CD14-positive monocyte (primary cell): Measurements from ENCODE around the gene CDKAL1. TPM values are rescaled to one million over a fixed set of nuclear protein-coding genes. Genes with fewer than 3 reads are reported as not detected.

ENCODE experiments used
- DNase-seq, 3 donors: peaks; one replicate each; pipeline ENCODE4 v3.0.0-alpha.2; 2011 to 2022
- H2AFZ ChIP-seq: 2 replicates; pipeline ENCODE4 v1.6.0; 2012; ENCODE audit warnings: mild to moderate bottlenecking, low read depth, low read length, inconsistent platforms; ENCODE audit not compliant: insufficient read depth, poor library complexity, severe bottlenecking
- H3K27ac ChIP-seq, 2 donors: 1 replicate in 1 of 2; 2 replicates in 1 of 2; pipeline ENCODE4 v1.5.1; 2012 to 2013; ENCODE audit warnings: low read length in 2 of 2, control low read depth in 1 of 2, inconsistent platforms in 1 of 2, low read depth in 1 of 2, mild to moderate bottlenecking in 1 of 2
- H3K27me3 ChIP-seq, 2 donors: one replicate each; pipeline versions ENCODE4 v1.6.0 to v1.6.1; 2011 to 2013; ENCODE audit warnings: low read length in 2 of 2; ENCODE audit not compliant: control insufficient read depth in 2 of 2, insufficient read depth in 2 of 2
- H3K36me3 ChIP-seq, 2 donors: replicated peaks in 1 of 2; 1 replicate in 1 of 2; 2 replicates in 1 of 2; pipeline versions ENCODE4 v1.5.1 to v1.6.1; 2012 to 2013; ENCODE audit warnings: low read length in 2 of 2, control low read depth in 1 of 2, inconsistent platforms in 1 of 2, mild to moderate bottlenecking in 1 of 2; ENCODE audit not compliant: insufficient read depth in 2 of 2, control insufficient read depth in 1 of 2
- H3K4me1 ChIP-seq, 2 donors: 1 replicate in 1 of 2; 2 replicates in 1 of 2; pipeline versions ENCODE4 v1.5.1 to v1.6.1; 2012 to 2013; ENCODE audit warnings: low read length in 2 of 2, control low read depth in 1 of 2, inconsistent platforms in 1 of 2, mild to moderate bottlenecking in 1 of 2, moderate library complexity in 1 of 2; ENCODE audit not compliant: insufficient read depth in 2 of 2, control insufficient read depth in 1 of 2
- H3K4me2 ChIP-seq: replicated peaks from 2 replicates; pipeline ENCODE3; 2012; ENCODE audit warnings: low read length, moderate library complexity, mild to moderate bottlenecking; ENCODE audit not compliant: poor library complexity, severe bottlenecking; ENCODE audit errors: extremely low read depth
- H3K4me3 ChIP-seq, 3 experiments: fragments of 200-600 bp in 1 of 3; sonication (generic) in 1 of 3; replicated peaks in 1 of 3; 1 replicate in 2 of 3; 2 replicates in 1 of 3; pipeline ENCODE4 v1.5.1; 2011 to 2013; ENCODE audit warnings: low read length in 3 of 3, mild to moderate bottlenecking in 3 of 3, control low read depth in 2 of 3, low read depth in 2 of 3, inconsistent platforms in 1 of 3, moderate library complexity in 1 of 3
- H3K79me2 ChIP-seq: 2 replicates; pipeline ENCODE4 v1.6.0; 2012; ENCODE audit warnings: mild to moderate bottlenecking, control low read depth, inconsistent platforms, low read length, moderate library complexity; ENCODE audit not compliant: insufficient read depth
- H3K9ac ChIP-seq: 2 replicates; pipeline ENCODE4 v1.6.0; 2017; ENCODE audit warnings: low read length, mild to moderate bottlenecking; ENCODE audit not compliant: insufficient read depth, poor library complexity, severe bottlenecking
- H3K9me3 ChIP-seq, 2 donors: replicated peaks in 1 of 2; 1 replicate in 1 of 2; 2 replicates in 1 of 2; pipeline versions ENCODE4 v1.5.1 to v1.6.1; 2012 to 2013; ENCODE audit warnings: low read length in 2 of 2, control low read depth in 1 of 2; ENCODE audit not compliant: control insufficient read depth in 1 of 2, insufficient read depth in 1 of 2
- H4K20me1 ChIP-seq: 2 replicates; pipeline ENCODE4 v1.6.0; 2012; ENCODE audit warnings: mild to moderate bottlenecking, low read length, control low read depth, moderate library complexity; ENCODE audit not compliant: insufficient read depth
- H3K27ac Mint-ChIP-seq, 7 donors: one replicate each; pipeline ENCODE4 v1.8.0; 2020; ENCODE audit warnings: mild to moderate bottlenecking in 7 of 7, mixed read lengths in 7 of 7, moderate library complexity in 6 of 7, inconsistent platforms in 2 of 7
- H3K27me3 Mint-ChIP-seq, 3 donors: one replicate each; pipeline ENCODE4 v1.8.0; 2021 to 2022; ENCODE audit warnings: low read depth in 3 of 3, mild to moderate bottlenecking in 3 of 3, mixed read lengths in 3 of 3, moderate library complexity in 3 of 3, inconsistent platforms in 1 of 3
- H3K36me3 Mint-ChIP-seq, 2 donors: one replicate each; pipeline ENCODE4 v1.8.0; 2020; ENCODE audit warnings: mixed read lengths in 2 of 2, inconsistent platforms in 1 of 2, mild to moderate bottlenecking in 1 of 2
- H3K4me1 Mint-ChIP-seq: one replicate; pipeline ENCODE4 v1.8.0; 2020; ENCODE audit warnings: mild to moderate bottlenecking, mixed read lengths
- H3K4me3 Mint-ChIP-seq, 2 donors: one replicate each; pipeline ENCODE4 v1.8.0; 2020; ENCODE audit warnings: mild to moderate bottlenecking in 2 of 2, mixed read lengths in 2 of 2, moderate library complexity in 1 of 2
- H3K9me3 Mint-ChIP-seq, 7 donors: one replicate each; pipeline ENCODE4 v1.8.0; 2020 to 2022; ENCODE audit warnings: mixed read lengths in 7 of 7, mild to moderate bottlenecking in 6 of 7, moderate library complexity in 6 of 7, inconsistent platforms in 2 of 7
- WGBS: methylation state at CpG from one replicate; pipeline ENCODE4 v1.1.5; 2013; ENCODE audit warnings: missing lambda C conversion rate; ENCODE audit not compliant: insufficient coverage; 5-methylcytosine and 5-hydroxymethylcytosine counted together
- intact Hi-C, 2 donors: fragments of 100-400 bp; cut with micrococcal nuclease; formaldehyde crosslinking; loops; one replicate each; pipeline versions ENCODE4 v1.15.0 to v1.15.1; 2023
- polyA plus RNA-seq, 3 donors: library from polyadenylated mRNA; depleted of rRNA in 1 of 3; unstranded in 2 of 3; stranded (reverse) in 1 of 3; fragments of 300-500 nt in 2 of 3; fragments of >200 nt in 1 of 3; fragmentation: Illumina TruSeq in 2 of 3; gene quantifications; 1 replicate in 2 of 3; 2 replicates in 1 of 3; pipeline ENCODE4 v1.2.3, GENCODE V29; 2012 to 2021
- TF ChIP-seq, protein P1 (sequence below): fragments of 200-600 bp; IDR thresholded peaks from one replicate; pipeline ENCODE4 v1.8.0; 2022; ENCODE audit warnings: antibody characterized with exemption, mild to moderate bottlenecking

Gene CDKAL1
- polyA plus RNA-seq, 3 donors: 3.2 to 12.4 (median 8.3) TPM

DNA sequence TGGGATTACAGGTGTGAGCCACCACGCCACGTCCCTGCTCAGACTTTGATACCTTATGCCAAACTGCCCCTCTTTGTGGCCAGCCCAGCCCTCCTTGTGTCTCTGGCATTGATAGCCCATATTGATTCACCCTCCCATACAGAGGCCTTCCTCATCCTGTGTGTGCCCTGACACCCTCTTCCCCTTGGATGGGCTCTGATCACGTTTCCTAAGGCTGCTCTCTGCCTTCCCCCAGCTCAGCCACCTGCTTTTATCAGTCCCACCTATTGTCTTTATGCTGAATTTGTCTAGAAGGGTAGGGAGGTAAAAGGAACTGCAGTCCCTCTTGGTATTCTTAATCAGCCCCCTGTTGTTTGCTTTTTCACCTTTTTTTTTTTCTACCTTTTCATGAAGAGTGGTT lies 95.9 kb downstream of the CDKAL1 start:
- Histone ChIP-seq H3K27me3 (no peaks in the 10 kb centered on the region), H3K4me1 (no peaks in the 10 kb centered on the region), H2AFZ (no peak overlapping the region), H3K79me2 (no peaks in the 10 kb centered on the region), H3K4me2 (no peak overlapping the region), H3K9ac (no peak overlapping the region), H4K20me1 (no peaks in the 10 kb centered on the region), H3K27ac (no peak overlapping the region), H3K9me3 (no peaks in the 10 kb centered on the region), H3K4me3 (no peak overlapping the region), H3K36me3 (peaks cover 0 to 2% of the 10 kb centered on the region in 2 donors)
- Mint-ChIP-seq H3K27me3 (no peaks in the 10 kb centered on the region), H3K4me3 (no peak overlapping the region), H3K36me3 (peaks cover 8 to 13% of the 10 kb centered on the region in 2 donors), H3K9me3 (peaks cover 0 to 2% (median 0%) of the 10 kb centered on the region in 7 donors), H3K27ac (no peak overlapping the region), H3K4me1 (peaks cover 3% of the 10 kb centered on the region)
- TF ChIP-seq, protein P1, sequence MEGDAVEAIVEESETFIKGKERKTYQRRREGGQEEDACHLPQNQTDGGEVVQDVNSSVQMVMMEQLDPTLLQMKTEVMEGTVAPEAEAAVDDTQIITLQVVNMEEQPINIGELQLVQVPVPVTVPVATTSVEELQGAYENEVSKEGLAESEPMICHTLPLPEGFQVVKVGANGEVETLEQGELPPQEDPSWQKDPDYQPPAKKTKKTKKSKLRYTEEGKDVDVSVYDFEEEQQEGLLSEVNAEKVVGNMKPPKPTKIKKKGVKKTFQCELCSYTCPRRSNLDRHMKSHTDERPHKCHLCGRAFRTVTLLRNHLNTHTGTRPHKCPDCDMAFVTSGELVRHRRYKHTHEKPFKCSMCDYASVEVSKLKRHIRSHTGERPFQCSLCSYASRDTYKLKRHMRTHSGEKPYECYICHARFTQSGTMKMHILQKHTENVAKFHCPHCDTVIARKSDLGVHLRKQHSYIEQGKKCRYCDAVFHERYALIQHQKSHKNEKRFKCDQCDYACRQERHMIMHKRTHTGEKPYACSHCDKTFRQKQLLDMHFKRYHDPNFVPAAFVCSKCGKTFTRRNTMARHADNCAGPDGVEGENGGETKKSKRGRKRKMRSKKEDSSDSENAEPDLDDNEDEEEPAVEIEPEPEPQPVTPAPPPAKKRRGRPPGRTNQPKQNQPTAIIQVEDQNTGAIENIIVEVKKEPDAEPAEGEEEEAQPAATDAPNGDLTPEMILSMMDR: no peak
- WGBS: 100% methylated on average over 2 of the region's 3 CpGs
- DNase-seq: no peak
- intact Hi-C loops: no loop called here

DNA sequence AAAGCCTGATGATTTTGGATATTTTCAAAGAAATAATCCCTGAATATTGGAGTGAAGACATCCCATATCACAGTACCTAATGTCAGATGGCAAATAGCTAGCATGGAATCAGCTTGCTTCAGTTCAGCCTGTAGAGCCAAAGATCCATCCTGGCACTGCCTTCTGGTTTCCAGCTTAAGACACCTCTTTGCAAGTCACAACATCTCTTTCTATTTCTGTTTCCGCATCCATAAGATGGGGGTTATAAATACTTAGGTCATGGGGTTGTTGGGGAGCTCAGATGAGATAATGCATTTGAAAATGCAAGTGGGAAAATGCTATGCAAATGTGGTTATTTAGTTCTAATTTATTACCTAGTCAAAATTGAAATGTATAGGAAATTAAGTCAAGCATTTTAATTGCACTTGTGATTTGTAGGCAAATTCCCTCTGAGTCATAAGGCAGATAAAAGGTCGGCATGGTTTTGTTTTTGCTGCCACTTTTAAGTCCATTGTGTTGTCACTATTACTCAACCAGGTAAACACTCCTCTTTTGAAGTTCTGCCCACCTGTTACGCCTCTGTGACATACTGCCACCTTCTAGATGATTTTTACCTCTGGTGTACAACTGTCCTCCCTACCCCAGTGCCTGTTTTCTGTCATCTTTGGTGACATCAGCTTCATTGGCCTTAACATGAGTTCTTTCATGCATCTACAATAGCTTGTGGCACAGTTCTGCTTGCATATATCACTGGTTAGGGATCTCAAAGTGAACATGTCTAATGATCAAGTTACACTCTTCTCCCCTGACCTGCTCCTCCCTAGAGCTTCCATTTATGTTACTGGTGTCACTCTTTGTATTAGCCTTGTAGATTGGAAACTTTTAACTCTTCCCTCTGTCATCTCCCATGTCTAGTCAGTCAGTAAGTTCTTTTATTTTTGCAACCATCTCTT lies 96.6 kb downstream of the CDKAL1 start:
- Histone ChIP-seq H2AFZ (no peak overlapping the region), H3K79me2 (no peaks in the 10 kb centered on the region), H4K20me1 (no peaks in the 10 kb centered on the region), H3K4me3 (no peak overlapping the region), H3K36me3 (peaks cover 0 to 2% of the 10 kb centered on the region in 2 donors), H3K27me3 (no peaks in the 10 kb centered on the region), H3K4me2 (no peak overlapping the region), H3K9me3 (no peaks in the 10 kb centered on the region), H3K4me1 (no peaks in the 10 kb centered on the region), H3K9ac (no peak overlapping the region), H3K27ac (no peak overlapping the region)
- intact Hi-C loops: no loop called here
- no peak for DNase-seq
- Mint-ChIP-seq H3K4me3 (no peak overlapping the region), H3K36me3 (peaks cover 9 to 17% of the 10 kb centered on the region in 2 donors), H3K4me1 (peaks cover 3% of the 10 kb centered on the region), H3K27me3 (no peaks in the 10 kb centered on the region), H3K9me3 (peaks cover 0 to 2% (median 0%) of the 10 kb centered on the region in 7 donors), H3K27ac (no peak overlapping the region)
- WGBS: 100% methylated on average over 2 of the region's 3 CpGs
- TF ChIP-seq, protein P1: no peak
